Panc1 (cell line): ENCODE measurements around the gene ERC2.

Source experiments
- CTCF ChIP-seq: fragments of 450-650 bp; IDR thresholded peaks from 2 replicates; pipeline ENCODE4 v1.5.1; 2017; ENCODE audit warnings: mild to moderate bottlenecking
- POLR2AphosphoS5 ChIP-seq: IDR thresholded peaks from 2 replicates; pipeline ENCODE4 v1.6.1; 2012; ENCODE audit warnings: mild to moderate bottlenecking, low read depth, low read length, moderate library complexity
- SIN3A ChIP-seq: IDR thresholded peaks from 2 replicates; pipeline ENCODE4 v1.6.1; 2012; ENCODE audit warnings: low read depth, mild to moderate bottlenecking, low read length, moderate library complexity, borderline replicate concordance; ENCODE audit not compliant: insufficient read depth

GRCh38 chr3:55604402-55604801, 863.9 kb downstream of the ERC2 start:
- TF ChIP-seq POLR2AphosphoS5, result no peak
- no peak for TF ChIP-seq SIN3A
- no peak for TF ChIP-seq CTCF
